Lower lobe of right lung (tissue), 2 donors: ENCODE measurements around the gene FSD2. TPM values are rescaled to one million over a fixed set of nuclear protein-coding genes. Genes with fewer than 3 reads are reported as not detected.
"Not testable (repeated sequence)": the region's sequence is repeated elsewhere in the genome, so short reads cannot be mapped to it uniquely, and the experiment has no call there.

Source experiments
- ATAC-seq, 2 donors: fragments of 200-7000 bp; cut with Tn5 transposase; one replicate each; pipeline ENCODE4 v1.9.1; 2020 to 2022; ENCODE audit warnings: mild to moderate bottlenecking in 2 of 2, moderate library complexity in 2 of 2
- DNase-seq: peaks from one replicate; pipeline ENCODE4 v3.0.0-alpha.2; 2020
- H3K27ac ChIP-seq: fragments of 200-600 bp; one replicate; pipeline ENCODE4 v1.8.0; 2022
- H3K27me3 ChIP-seq: fragments of 200-600 bp; one replicate; pipeline ENCODE4 v1.8.0; 2022; ENCODE audit warnings: low read depth
- H3K36me3 ChIP-seq: fragments of 200-600 bp; one replicate; pipeline ENCODE4 v1.8.0; 2022; ENCODE audit warnings: mild to moderate bottlenecking
- H3K4me1 ChIP-seq: fragments of 200-600 bp; one replicate; pipeline ENCODE4 v1.8.0; 2022
- H3K4me3 ChIP-seq: fragments of 200-600 bp; one replicate; pipeline ENCODE4 v1.8.0; 2022; ENCODE audit warnings: mild to moderate bottlenecking
- H3K9me3 ChIP-seq: fragments of 200-600 bp; one replicate; pipeline ENCODE4 v1.8.0; 2022
- intact Hi-C: fragments of 100-400 bp; cut with DNase I; formaldehyde crosslinking; loops from one replicate; pipeline ENCODE4 v1.11.0; 2022
- total RNA-seq: library from RNA; stranded (reverse); fragmentation: NEBNext Ultra II Directional; extraction: Animal tissue kit (Norgen Biotek cat#: 25700); gene quantifications from one replicate; pipeline ENCODE4 v1.2.1, GENCODE V29; 2021
- TF ChIP-seq, protein P1 (sequence below): fragments of 200-600 bp; IDR thresholded peaks from one replicate; pipeline ENCODE4 v1.8.0; 2022; ENCODE audit warnings: antibody characterized with exemption, mild to moderate bottlenecking
- donor health status: DM: no; HTN: yes; CAD: no; lungs with severe emphysema.

FSD2 gene
- total RNA-seq, 1 donor from 2014 or later = 0.18 TPM

DNA sequence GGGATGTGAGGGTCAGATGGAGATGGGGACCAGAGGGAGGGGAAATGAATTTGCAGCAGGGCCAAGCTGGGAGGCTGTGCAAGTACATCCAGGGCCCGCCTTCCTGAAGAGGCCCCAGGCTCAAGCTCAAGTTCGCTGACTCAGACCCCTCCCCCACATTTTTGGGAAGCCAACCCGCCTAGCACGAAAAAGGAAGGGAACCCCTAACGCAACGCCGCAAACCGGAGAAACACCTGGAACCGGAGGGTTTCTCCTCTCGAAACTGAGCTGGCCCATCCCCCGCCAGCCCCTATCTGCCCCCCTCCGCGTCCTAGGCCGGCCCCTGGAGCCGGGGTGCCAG, 96.8 kb downstream of the FSD2 start:
- Histone ChIP-seq H3K4me1 (peaks cover 13% of the 10 kb centered on the region), H3K27me3 (peaks cover 14% of the 10 kb centered on the region), H3K9me3 (no peaks in the 10 kb centered on the region), H3K36me3 (no peaks in the 10 kb centered on the region), H3K4me3 (peak overlapping the region; percentile 80), H3K27ac (no peak overlapping the region)
- DNase-seq (no peak), ATAC-seq (no peak)
- intact Hi-C loops = no loop called here
- TF ChIP-seq, protein P1, sequence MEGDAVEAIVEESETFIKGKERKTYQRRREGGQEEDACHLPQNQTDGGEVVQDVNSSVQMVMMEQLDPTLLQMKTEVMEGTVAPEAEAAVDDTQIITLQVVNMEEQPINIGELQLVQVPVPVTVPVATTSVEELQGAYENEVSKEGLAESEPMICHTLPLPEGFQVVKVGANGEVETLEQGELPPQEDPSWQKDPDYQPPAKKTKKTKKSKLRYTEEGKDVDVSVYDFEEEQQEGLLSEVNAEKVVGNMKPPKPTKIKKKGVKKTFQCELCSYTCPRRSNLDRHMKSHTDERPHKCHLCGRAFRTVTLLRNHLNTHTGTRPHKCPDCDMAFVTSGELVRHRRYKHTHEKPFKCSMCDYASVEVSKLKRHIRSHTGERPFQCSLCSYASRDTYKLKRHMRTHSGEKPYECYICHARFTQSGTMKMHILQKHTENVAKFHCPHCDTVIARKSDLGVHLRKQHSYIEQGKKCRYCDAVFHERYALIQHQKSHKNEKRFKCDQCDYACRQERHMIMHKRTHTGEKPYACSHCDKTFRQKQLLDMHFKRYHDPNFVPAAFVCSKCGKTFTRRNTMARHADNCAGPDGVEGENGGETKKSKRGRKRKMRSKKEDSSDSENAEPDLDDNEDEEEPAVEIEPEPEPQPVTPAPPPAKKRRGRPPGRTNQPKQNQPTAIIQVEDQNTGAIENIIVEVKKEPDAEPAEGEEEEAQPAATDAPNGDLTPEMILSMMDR = no peak

DNA sequence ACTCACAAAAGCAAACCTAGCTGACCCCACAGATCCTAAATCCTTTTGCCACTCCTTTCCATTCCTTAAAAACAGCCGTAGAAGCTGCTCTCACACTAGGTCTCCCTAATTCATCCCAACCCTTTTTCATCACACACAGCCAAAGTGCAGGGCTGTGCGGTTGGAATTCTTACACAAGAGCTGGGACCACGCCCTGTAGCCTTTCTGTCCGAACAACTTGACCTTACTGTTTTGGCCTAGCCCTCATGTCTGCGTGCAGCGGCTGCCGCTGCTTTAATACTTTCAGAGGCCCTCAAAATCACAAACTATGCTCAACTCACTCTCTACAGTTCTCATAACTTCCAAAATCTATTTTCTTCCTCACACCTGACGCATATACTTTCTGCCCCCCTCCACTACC, 100.0 kb downstream of the FSD2 start:
- H3K27ac ChIP-seq, H3K4me3 ChIP-seq, ATAC-seq, H3K36me3 ChIP-seq, H3K9me3 ChIP-seq, DNase-seq, intact Hi-C loops: not testable (repeated sequence)
- Histone ChIP-seq H3K4me1 (peaks cover 13% of the 10 kb centered on the region), H3K27me3 (peaks cover 14% of the 10 kb centered on the region)

Other genes starting within 250 kb of the FSD2 start
- 2.7 TPM for gene CPEB1, start 158.7 kb downstream of the FSD2 start, total RNA-seq
- 3.0 TPM for gene AP3B2, start 96.2 kb downstream of the FSD2 start, total RNA-seq
- 9.9 TPM for gene WHAMM, start 3.6 kb upstream of the FSD2 start, total RNA-seq
- 16.2 TPM for gene HOMER2, start 146.7 kb upstream of the FSD2 start, total RNA-seq
- gene RAMAC, start 180.1 kb upstream of the FSD2 start, total RNA-seq = 17.9 TPM
- 17.8 TPM for gene C15orf40, start 205.6 kb upstream of the FSD2 start, total RNA-seq